Activated naive CD4-positive, alpha-beta T cell treated with anti-CD3 and anti-CD28 coated beads, Interleukin-2, amount 50 U/mL, for 24 hours (primary cell): ENCODE data around the gene CNTNAP2.

ENCODE experiments used
- H3K27ac Mint-ChIP-seq: one replicate; pipeline ENCODE4 v1.8.0; 2021; ENCODE audit warnings: mild to moderate bottlenecking, mixed read lengths
- H3K27me3 Mint-ChIP-seq: one replicate; pipeline ENCODE4 v1.8.0; 2021; ENCODE audit warnings: mixed read lengths
- H3K36me3 Mint-ChIP-seq: one replicate; pipeline ENCODE4 v1.8.0; 2021; ENCODE audit warnings: mixed read lengths
- H3K4me1 Mint-ChIP-seq: one replicate; pipeline ENCODE4 v1.8.0; 2021; ENCODE audit warnings: mixed read lengths
- H3K4me3 Mint-ChIP-seq: one replicate; pipeline ENCODE4 v1.8.0; 2021; ENCODE audit warnings: mild to moderate bottlenecking, mixed read lengths
- H3K9me3 Mint-ChIP-seq: one replicate; pipeline ENCODE4 v1.8.0; 2021; ENCODE audit warnings: mixed read lengths

The CNTNAP2 gene

DNA sequence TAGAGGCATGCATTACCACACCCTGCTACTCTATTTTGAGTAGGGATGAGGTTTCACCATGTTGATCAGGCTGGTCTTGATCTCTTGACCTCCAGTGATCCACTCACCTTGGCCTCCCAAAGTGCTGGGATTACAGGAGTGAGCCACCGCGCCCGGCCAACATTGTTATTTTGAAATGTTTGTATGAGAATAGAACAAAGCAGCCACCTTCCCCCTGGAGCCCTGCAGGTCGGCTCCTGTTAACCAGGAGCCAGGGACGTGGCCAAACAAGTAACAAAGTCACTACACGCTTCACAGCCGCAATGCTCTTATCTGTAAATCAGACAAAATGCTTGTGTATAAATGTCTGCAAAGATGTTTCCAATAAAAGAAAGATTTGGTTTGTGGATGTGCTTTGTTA lies 295.4 kb downstream of the CNTNAP2 start:
- Mint-ChIP-seq H3K4me3 (no peak overlapping the region), H3K36me3 (no peaks in the 10 kb centered on the region), H3K27me3 (no peaks in the 10 kb centered on the region), H3K27ac (no peak overlapping the region), H3K9me3 (no peaks in the 10 kb centered on the region), H3K4me1 (no peaks in the 10 kb centered on the region)

GRCh38 chr7:146412781-146413180 lies 296.2 kb downstream of the CNTNAP2 start:
- Mint-ChIP-seq H3K4me1 (no peaks in the 10 kb centered on the region), H3K4me3 (no peak overlapping the region), H3K9me3 (no peaks in the 10 kb centered on the region), H3K27me3 (no peaks in the 10 kb centered on the region), H3K36me3 (no peaks in the 10 kb centered on the region), H3K27ac (no peak overlapping the region)

DNA sequence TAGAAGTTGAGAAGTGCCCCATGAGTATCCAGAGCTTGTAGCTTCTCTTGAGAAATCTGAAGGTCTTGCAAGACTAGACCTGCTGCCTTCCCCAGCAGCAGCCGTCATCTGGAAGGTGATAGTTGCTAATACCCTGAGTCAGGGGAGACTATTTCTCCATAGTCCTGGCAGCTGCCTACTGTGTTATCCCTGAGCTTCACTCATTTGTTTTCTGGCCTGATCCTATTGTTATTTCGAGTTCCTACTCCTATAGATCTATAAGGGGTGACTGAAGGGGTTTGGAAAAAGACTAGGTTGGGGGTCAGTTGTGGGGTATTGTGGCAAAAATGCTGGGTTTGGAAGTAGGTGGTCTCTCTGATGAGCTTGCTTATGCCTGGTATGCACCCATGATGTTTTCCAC lies 297.8 kb downstream of the CNTNAP2 start:
- Mint-ChIP-seq H3K36me3 (no peaks in the 10 kb centered on the region), H3K9me3 (no peaks in the 10 kb centered on the region), H3K4me1 (no peaks in the 10 kb centered on the region), H3K27ac (no peak overlapping the region), H3K4me3 (no peak overlapping the region), H3K27me3 (no peaks in the 10 kb centered on the region)

DNA sequence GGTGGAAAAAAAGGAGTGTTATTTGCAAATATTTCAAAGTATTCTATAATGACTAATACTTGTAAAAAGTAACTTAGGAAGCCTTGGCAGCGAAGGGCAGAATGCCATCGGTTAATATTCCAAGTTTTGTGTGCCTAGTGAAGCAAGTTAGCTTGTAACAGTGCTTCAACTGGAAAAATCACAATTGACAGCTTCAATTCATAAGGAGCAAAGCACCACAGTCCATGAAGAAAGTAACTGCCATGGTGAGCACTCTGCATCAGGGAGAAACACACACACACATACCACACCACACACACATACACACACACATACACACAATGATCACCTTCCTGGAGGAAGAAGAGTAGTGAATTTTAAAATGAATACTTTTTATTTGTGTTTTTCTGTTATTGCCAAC lies 298.3 kb downstream of the CNTNAP2 start:
- no peaks in the 10 kb centered on the region for H3K9me3 Mint-ChIP-seq
- no peaks in the 10 kb centered on the region for H3K36me3 Mint-ChIP-seq
- no peaks in the 10 kb centered on the region for H3K27me3 Mint-ChIP-seq
- H3K4me1 Mint-ChIP-seq, result no peaks in the 10 kb centered on the region
- no peak overlapping the region for H3K27ac Mint-ChIP-seq
- no peak overlapping the region for H3K4me3 Mint-ChIP-seq

DNA sequence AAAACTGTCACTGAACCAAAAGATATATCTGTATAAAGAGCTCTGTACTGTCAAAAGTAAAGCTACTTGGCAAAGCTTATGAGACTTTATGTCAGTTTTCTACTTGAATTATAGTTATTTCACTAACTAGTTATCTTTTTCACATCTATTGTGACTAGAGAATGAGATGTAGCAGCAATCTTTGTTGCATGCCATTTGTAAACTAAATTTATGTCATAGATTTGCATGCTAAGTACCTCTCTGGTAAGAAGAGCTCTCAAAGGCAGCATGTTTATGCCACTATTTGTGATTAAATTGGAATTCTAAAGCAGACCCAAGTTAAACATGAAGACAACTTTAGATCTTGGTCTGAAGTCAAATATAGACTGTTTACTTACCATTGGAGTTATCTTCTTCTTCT lies 300.6 kb downstream of the CNTNAP2 start:
- Mint-ChIP-seq H3K9me3 (no peaks in the 10 kb centered on the region), H3K27ac (no peak overlapping the region), H3K27me3 (no peaks in the 10 kb centered on the region), H3K36me3 (no peaks in the 10 kb centered on the region), H3K4me3 (no peak overlapping the region), H3K4me1 (no peaks in the 10 kb centered on the region)

DNA sequence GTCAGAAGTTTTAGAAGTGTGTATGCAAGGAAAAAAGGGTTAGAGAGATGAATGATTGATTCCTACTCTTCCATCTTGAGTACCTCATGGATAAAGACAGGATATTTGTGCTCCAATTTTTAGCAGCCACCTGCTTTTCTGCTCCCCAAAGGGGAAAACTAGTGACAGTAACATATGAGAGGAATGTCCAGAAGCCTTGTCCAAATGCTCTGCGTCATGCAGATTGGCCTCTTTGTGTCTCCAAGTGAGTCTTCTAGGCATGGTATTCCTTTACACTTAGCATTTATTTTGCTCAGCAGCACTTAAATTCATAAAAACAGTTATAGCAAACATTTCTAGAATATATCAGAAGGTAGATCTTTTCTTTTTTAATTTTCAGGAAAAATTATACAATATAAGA lies 306.8 kb downstream of the CNTNAP2 start:
- Mint-ChIP-seq H3K36me3 (no peaks in the 10 kb centered on the region), H3K27ac (no peak overlapping the region), H3K4me3 (no peak overlapping the region)

DNA sequence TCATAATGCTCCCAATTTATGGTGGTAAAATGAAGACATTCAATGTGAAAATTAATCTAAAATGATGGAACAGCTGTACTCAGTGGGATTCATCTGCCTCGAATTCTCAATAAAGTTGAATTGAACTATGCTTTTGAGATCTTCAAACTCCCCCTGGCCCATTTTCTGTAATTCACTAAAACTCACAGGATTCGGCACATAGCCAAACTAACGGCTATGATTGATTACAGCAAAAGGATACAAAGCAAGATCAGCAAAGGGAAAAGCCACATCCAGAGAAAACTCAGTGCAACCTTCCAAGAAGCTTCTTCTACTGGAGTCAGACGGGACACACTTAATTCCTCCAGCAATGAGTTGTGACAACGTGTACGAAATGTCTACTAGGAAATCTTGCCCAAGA lies 307.5 kb downstream of the CNTNAP2 start:
- Mint-ChIP-seq H3K4me3 (no peak overlapping the region), H3K4me1 (no peaks in the 10 kb centered on the region), H3K27ac (no peak overlapping the region), H3K9me3 (no peaks in the 10 kb centered on the region), H3K27me3 (no peaks in the 10 kb centered on the region), H3K36me3 (no peaks in the 10 kb centered on the region)

More for the DNA sequence above, 306.8 kb downstream of the CNTNAP2 start:
- H3K27me3 Mint-ChIP-seq, result no peaks in the 10 kb centered on the region
- H3K9me3 Mint-ChIP-seq, result no peaks in the 10 kb centered on the region
- no peaks in the 10 kb centered on the region for H3K4me1 Mint-ChIP-seq

GRCh38 chr7:146433501-146433900 lies 316.9 kb downstream of the CNTNAP2 start:
- H3K4me3 Mint-ChIP-seq, result no peak overlapping the region
- H3K27ac Mint-ChIP-seq, result no peak overlapping the region
- no peaks in the 10 kb centered on the region for H3K4me1 Mint-ChIP-seq
- no peaks in the 10 kb centered on the region for H3K27me3 Mint-ChIP-seq
- H3K36me3 Mint-ChIP-seq, result no peaks in the 10 kb centered on the region
- no peaks in the 10 kb centered on the region for H3K9me3 Mint-ChIP-seq

- no peaks in the 10 kb centered on the region for H3K36me3 Mint-ChIP-seq
- no peak overlapping the region for H3K27ac Mint-ChIP-seq
- no peaks in the 10 kb centered on the region for H3K27me3 Mint-ChIP-seq
- H3K9me3 Mint-ChIP-seq, result no peaks in the 10 kb centered on the region
- no peak overlapping the region for H3K4me3 Mint-ChIP-seq
- H3K4me1 Mint-ChIP-seq, result no peaks in the 10 kb centered on the region
Observed at GRCh38 chr7:146443102-146443501, 326.5 kb downstream of the CNTNAP2 start.

DNA sequence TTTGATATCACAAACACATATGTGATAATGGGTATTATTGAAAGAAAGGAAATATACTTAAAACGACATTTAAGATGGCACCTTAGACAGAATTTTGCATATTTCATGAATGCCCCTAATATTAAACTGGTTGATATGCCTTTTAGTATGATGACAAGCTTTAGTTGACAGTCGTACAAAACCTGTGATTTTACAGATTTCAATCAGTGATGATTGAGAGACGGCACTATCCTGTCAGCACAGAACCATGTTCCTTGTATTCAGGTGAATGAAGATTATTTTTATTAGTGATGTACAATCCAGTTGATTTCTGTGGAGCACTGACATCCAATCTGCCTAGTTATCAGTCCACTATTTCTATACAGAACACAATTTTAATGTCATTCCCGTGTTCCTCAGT lies 333.0 kb downstream of the CNTNAP2 start:
- Mint-ChIP-seq H3K36me3 (no peaks in the 10 kb centered on the region), H3K9me3 (peaks cover 15% of the 10 kb centered on the region), H3K27me3 (no peaks in the 10 kb centered on the region), H3K27ac (no peak overlapping the region), H3K4me1 (no peaks in the 10 kb centered on the region), H3K4me3 (no peak overlapping the region)

DNA sequence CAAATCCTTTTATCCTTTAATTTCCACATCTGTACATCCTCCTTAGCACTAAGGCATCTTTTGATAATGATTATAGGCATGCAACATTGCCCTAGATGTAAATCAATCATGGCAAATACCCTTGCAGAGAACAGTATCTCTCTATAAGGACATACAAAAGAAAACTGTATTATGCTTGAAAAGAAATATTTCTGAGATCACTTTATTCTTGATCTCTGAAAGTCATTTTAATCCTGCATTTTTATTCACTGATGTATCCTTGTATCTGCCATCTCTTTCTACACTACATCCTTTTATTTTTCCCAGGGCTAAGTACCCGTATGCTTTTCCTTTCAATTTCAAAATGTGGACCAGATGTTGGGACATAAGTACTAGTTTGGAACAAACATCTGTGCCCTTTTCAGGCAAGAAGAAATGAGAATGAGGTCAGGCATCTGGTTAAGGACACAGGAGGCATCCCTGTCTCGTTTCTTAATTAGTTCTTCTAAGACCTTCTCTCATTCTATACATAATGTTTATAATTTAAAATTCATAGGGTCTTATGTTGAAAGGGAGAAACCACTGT lies 338.6 kb downstream of the CNTNAP2 start:
- no peaks in the 10 kb centered on the region for H3K27me3 Mint-ChIP-seq
- H3K36me3 Mint-ChIP-seq, result no peaks in the 10 kb centered on the region
- H3K27ac Mint-ChIP-seq, result no peak overlapping the region
- no peak overlapping the region for H3K4me3 Mint-ChIP-seq
- peaks cover 15% of the 10 kb centered on the region for H3K9me3 Mint-ChIP-seq
- no peaks in the 10 kb centered on the region for H3K4me1 Mint-ChIP-seq

DNA sequence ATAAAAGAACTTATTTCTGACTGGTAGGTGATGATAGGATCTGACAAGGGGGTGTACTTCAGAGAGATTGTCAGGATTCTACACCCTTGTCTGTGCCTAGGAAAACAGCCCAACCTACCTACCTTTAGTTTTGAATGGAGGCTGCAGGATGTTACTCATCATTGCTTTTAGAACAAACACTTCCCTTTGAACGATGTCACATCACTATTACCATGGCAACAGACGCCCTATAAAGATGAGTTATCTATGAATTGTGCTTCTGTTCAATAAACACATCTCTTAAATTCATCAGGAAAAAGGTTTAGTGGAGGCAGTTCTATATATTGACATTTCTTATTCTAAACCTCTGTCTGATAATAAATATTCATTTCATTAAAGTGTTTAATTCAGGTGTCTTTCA lies 362.4 kb downstream of the CNTNAP2 start:
- Mint-ChIP-seq H3K27me3 (no peaks in the 10 kb centered on the region), H3K36me3 (no peaks in the 10 kb centered on the region), H3K9me3 (no peaks in the 10 kb centered on the region), H3K27ac (no peak overlapping the region), H3K4me3 (no peak overlapping the region), H3K4me1 (no peaks in the 10 kb centered on the region)

DNA sequence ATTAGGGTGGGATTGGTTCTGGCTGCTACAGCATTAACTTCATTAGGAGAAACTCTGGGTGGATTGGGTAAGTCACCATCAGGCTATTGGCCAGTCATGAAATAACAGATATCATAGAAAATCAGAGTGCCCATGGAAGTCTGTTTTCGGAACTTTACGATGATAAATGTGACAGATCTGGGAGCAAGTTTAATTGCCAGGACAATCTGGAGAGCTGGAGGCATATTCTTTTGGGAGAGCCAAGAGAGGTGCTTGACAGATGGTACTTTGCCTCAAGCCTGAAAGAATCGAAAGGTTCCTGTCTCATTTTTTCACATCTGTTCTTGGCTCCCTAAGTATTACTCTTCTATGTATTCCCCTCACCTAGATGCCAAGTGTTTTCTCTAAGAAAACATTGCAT lies 369.9 kb downstream of the CNTNAP2 start:
- Mint-ChIP-seq H3K4me1 (no peaks in the 10 kb centered on the region), H3K27me3 (no peaks in the 10 kb centered on the region), H3K4me3 (no peak overlapping the region), H3K9me3 (peaks cover 4% of the 10 kb centered on the region), H3K36me3 (no peaks in the 10 kb centered on the region), H3K27ac (no peak overlapping the region)

DNA sequence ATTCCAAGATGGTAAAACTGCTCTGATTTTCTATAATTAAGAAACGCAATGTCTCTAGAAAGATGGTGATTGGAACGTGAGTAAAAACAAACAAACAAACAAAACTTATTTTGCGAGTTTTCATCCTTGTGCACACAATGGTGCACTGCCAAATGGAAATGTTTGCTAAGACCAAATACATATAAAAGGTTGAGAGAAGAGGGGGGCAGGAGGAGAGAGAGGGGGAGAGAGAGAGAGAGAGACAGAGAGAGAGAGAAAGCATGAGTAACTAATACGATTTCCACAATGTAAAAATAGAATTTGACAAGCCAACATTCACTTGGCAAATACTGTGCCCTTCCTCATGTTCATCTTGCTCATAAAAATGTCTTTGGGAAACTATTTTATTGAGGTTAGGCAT lies 375.4 kb downstream of the CNTNAP2 start:
- Mint-ChIP-seq H3K9me3 (peaks cover 9% of the 10 kb centered on the region), H3K27me3 (no peaks in the 10 kb centered on the region), H3K27ac (no peak overlapping the region), H3K36me3 (no peaks in the 10 kb centered on the region), H3K4me3 (no peak overlapping the region), H3K4me1 (no peaks in the 10 kb centered on the region)

DNA sequence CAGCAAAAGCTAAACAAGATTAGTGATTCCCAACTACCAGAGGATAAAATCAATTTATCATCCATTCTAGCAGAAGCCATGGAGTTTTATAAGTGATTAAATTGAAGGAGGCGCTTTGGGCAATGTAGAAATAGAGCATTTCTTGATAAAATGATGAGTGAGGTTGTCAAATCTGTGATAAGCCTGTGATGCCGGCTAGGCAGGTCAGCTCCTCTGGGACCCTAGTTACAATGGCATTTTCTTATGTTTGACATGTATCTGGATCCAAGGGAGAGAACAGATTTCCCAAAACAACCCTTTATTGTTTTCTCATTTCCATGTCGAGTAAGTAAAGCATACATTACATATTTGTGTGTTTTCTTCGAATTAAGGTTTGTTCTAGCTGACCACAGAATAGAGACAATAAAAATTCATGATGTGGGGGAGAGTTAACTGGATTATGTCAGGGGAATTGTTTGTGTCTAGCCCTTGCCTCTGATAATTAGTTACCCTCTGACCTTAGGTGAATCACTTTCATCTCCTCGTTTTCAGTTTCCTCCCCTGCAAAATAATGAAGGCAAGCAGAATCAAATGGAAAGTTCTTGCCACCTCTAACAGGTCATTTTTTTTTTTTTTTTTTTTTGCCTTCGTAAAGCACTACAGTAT lies 378.5 kb downstream of the CNTNAP2 start:
- H3K9me3 Mint-ChIP-seq, result peaks cover 6% of the 10 kb centered on the region
- no peak overlapping the region for H3K4me3 Mint-ChIP-seq
- H3K27me3 Mint-ChIP-seq, result no peaks in the 10 kb centered on the region
- H3K4me1 Mint-ChIP-seq, result no peaks in the 10 kb centered on the region
- H3K27ac Mint-ChIP-seq, result no peak overlapping the region
- no peaks in the 10 kb centered on the region for H3K36me3 Mint-ChIP-seq

DNA sequence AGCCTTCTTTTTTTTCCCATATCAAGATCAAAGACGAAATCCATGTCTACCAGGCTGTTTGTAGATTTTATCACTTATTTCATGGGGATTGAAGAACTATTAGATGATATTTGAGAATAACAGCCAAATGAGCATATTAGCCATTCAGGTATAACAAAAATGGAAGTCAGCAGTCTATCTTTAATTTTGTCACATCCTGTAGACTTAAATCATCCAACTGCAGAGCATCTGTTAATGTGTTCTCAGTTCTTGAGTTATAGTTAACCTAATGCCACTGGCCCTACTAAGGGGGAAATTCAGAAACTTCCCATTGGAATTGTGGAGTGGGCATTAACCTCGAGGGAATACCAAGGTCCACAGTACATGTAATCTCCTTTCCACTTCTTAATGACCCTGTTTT lies 380.1 kb downstream of the CNTNAP2 start:
- H3K27me3 Mint-ChIP-seq, result no peaks in the 10 kb centered on the region

GRCh38 chr7:146499970-146500369 lies 383.4 kb downstream of the CNTNAP2 start:
- Mint-ChIP-seq H3K27ac (no peak overlapping the region), H3K9me3 (peaks cover 10% of the 10 kb centered on the region), H3K4me3 (no peak overlapping the region), H3K36me3 (no peaks in the 10 kb centered on the region), H3K4me1 (no peaks in the 10 kb centered on the region), H3K27me3 (no peaks in the 10 kb centered on the region)

More for the DNA sequence above, 380.1 kb downstream of the CNTNAP2 start:
- H3K9me3 Mint-ChIP-seq, result peaks cover 6% of the 10 kb centered on the region
- H3K4me1 Mint-ChIP-seq, result no peaks in the 10 kb centered on the region
- H3K4me3 Mint-ChIP-seq, result no peak overlapping the region
- no peaks in the 10 kb centered on the region for H3K36me3 Mint-ChIP-seq
- H3K27ac Mint-ChIP-seq, result no peak overlapping the region
